Islet of Langerhans (tissue), 1 donor: Measurements from ENCODE around the gene CT45A7.
"Not testable (repeated sequence)": the region's sequence is repeated elsewhere in the genome, so short reads cannot be mapped to it uniquely, and the experiment has no call there.

ENCODE experiments used
- FAIRE-seq: peaks from one replicate; lab custom pipeline; 2011; peaks lifted over from hg19 to GRCh38; lab: Jason Lieb, UNC

CT45A7 gene, protein sequence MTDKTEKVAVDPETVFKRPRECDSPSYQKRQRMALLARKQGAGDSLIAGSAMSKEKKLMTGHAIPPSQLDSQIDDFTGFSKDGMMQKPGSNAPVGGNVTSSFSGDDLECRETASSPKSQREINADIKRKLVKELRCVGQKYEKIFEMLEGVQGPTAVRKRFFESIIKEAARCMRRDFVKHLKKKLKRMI

DNA sequence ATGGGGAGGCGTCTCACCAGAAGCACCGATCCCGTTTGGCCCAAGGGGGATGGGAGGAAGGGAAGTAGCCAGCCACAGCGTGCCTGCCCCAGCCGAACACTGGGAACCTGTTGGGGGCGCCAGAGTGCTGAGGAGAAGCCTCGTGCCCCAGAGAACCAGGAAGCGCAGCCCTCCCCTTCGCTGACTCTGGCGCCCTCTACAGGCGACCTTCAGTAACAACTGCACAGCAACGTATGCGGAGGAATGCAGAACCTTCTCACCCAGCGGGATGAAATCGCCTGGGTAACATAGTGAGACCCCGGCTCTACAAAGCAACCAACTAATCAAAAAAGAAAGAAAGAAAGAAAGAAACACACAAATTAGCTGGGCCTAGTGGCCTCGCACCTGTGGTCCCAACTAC is at the start of gene CT45A7:
TSS of gene CT45A7 (minus strand) at position 101 of the 400 bp plus-strand sequence. CDS start 3,747 bp downstream, outside the sequence.
- not testable (repeated sequence) for FAIRE-seq

DNA sequence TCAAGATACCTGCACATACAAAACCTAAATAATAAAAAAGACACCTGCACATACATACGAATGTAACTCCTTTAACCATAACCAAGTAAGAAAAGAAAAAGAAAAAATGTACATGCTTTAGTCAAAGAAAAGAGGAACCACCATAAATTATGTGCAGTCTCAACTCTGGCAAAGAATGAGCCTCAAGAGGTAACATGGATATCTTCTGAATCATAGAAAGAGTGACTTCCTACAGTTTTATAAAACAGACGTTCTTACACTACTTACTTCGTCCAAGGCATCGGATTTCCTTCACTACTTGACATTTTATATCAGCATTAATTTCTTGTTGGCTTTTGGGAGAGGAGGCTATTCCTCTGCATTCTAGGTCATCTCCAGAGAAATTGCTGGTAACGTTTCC is 45.7 kb upstream of the CT45A7 start:
- not testable (repeated sequence) for FAIRE-seq

DNA sequence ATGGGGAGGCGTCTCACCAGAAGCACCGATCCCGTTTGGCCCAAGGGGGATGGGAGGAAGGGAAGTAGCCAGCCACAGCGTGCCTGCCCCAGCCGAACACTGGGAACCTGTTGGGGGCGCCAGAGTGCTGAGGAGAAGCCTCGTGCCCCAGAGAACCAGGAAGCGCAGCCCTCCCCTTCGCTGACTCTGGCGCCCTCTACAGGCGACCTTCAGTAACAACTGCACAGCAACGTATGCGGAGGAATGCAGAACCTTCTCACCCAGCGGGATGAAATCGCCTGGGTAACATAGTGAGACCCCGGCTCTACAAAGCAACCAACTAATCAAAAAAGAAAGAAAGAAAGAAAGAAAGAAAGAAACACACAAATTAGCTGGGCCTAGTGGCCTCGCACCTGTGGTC is 34.6 kb upstream of the CT45A7 start, which contains the start of gene CT45A9:
TSS of gene CT45A9 (minus strand) at position 101 of the 400 bp plus-strand sequence. CDS start 3,751 bp downstream, outside the sequence.
- not testable (repeated sequence) for FAIRE-seq

DNA sequence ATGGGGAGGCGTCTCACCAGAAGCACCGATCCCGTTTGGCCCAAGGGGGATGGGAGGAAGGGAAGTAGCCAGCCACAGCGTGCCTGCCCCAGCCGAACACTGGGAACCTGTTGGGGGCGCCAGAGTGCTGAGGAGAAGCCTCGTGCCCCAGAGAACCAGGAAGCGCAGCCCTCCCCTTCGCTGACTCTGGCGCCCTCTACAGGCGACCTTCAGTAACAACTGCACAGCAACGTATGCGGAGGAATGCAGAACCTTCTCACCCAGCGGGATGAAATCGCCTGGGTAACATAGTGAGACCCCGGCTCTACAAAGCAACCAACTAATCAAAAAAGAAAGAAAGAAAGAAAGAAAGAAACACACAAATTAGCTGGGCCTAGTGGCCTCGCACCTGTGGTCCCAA is 17.4 kb upstream of the CT45A7 start, which contains the start of gene CT45A8:
TSS of gene CT45A8 (minus strand) at position 101 of the 400 bp plus-strand sequence. CDS start 3,755 bp downstream, outside the sequence.
- FAIRE-seq: not testable (repeated sequence)

DNA sequence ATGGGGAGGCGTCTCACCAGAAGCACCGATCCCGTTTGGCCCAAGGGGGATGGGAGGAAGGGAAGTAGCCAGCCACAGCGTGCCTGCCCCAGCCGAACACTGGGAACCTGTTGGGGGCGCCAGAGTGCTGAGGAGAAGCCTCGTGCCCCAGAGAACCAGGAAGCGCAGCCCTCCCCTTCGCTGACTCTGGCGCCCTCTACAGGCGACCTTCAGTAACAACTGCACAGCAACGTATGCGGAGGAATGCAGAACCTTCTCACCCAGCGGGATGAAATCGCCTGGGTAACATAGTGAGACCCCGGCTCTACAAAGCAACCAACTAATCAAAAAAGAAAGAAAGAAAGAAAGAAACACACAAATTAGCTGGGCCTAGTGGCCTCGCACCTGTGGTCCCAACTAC is 17.2 kb downstream of the CT45A7 start, which contains the start of gene CT45A2:
TSS of gene CT45A2 (minus strand) at position 101 of the 400 bp plus-strand sequence. CDS start 3,747 bp downstream, outside the sequence.
- not testable (repeated sequence) for FAIRE-seq

DNA sequence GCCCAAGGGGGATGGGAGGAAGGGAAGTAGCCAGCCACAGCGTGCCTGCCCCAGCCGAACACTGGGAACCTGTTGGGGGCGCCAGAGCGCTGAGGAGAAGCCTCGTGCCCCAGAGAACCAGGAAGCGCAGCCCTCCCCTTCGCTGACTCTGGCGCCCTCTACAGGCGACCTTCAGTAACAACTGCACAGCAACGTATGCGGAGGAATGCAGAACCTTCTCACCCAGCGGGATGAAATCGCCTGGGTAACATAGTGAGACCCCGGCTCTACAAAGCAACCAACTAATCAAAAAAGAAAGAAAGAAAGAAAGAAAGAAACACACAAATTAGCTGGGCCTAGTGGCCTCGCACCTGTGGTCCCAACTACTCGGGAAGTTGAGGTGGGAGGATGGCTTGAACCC is 34.4 kb downstream of the CT45A7 start, which contains the start of gene CT45A6:
TSS of gene CT45A6 (minus strand) at position 101 of the 400 bp plus-strand sequence. CDS start 3,794 bp downstream, outside the sequence.
- FAIRE-seq: not testable (repeated sequence)

DNA sequence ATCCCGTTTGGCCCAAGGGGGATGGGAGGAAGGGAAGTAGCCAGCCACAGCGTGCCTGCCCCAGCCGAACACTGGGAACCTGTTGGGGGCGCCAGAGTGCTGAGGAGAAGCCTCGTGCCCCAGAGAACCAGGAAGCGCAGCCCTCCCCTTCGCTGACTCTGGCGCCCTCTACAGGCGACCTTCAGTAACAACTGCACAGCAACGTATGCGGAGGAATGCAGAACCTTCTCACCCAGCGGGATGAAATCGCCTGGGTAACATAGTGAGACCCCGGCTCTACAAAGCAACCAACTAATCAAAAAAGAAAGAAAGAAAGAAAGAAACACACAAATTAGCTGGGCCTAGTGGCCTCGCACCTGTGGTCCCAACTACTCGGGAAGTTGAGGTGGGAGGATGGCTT is 51.7 kb downstream of the CT45A7 start, which contains the start of gene CT45A5:
TSS of gene CT45A5 (minus strand) at position 101 of the 400 bp plus-strand sequence. CDS start 3,774 bp downstream, outside the sequence.
- FAIRE-seq: not testable (repeated sequence)
